HG02943 (cell line): ENCODE data around the gene SAMD3.
"Not testable (repeated sequence)": the region's sequence is repeated elsewhere in the genome, so short reads cannot be mapped to it uniquely, and the experiment has no call there.

Source experiments
- ATAC-seq: cut with Tn5 transposase; IDR thresholded peaks from one replicate; pipeline ENCODE4 v1.9.1; 2021; ENCODE audit warnings: mild to moderate bottlenecking, low read depth, moderate library complexity; ENCODE audit not compliant: unreplicated experiment

SAMD3 gene, protein sequence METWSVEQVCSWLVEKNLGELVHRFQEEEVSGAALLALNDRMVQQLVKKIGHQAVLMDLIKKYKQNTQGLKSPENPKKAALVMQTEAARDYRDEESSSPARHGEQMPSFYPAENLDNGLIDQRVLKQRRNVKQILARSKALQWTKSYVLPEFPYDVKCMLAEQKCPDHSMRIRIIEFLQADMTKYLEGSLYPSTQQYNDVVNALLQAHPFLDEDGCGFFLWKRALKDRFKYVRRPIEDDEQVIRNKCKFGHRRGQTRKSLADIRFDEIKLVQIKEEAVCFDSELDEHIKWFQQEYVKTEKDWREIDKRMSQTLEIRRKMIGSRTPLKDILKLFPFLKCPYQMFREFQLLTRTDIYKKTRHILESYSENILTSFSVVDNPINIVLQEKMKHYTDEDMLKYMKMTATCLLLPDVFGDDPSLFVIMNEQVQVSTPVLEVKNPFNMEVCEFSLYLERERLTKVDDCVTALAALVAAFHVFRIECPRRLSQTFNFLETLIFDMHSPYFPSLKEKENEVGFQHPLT

DNA sequence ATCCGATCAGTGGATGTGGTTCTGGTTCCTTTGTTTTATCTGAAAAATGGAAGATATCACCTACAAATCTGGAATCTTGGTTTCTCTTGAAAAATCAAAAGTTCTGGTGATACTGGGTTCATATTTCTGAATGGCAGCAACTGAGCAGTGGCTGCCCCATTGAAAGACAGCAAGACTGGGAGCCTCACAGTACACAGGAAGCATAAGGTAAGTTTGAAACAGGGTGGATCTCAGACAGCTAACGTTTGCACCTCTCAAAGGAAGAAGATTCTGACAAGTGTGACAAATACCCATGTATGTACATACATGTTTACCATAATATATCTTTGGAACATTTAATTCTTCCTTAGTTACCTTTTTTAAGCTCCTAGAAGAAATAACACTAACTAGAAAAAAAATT lies at the start of gene SAMD3:
Gene SAMD3, minus strand, starts transcription at position 177 of the 400 bp plus-strand sequence. CDS start 7,678 bp downstream, outside the sequence.
- ATAC-seq: no peak

DNA sequence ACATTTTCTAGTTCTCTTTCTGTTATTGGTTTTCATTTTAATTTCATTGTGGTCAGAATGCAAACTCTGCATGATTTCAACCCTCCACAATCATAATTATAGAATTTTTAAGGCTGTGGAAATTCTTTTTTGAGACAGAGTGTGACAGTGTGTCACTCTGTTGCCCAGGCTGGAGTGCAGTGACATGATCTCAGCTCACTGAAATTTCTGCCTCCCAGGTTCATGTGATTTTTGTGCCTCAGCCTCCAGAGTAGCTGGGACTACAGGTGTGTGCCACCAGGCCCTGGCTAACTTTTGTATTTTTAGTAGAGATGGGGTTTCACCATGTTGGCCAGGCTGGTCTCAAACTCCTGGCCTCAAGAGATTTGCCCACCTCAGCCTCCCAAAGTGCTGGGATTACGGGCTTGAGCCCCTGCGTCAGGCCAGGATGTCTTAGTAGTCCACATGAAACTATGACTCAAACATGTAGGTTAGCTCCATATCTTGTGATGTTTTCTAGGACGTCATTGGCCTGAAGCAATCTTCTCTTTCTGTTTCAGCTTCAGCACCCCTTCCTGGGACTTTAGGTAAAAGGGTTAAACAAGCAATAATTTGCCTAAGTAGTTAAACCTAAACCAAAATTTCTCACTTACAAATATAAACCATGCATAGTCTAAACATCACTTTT lies 47.4 kb upstream of the SAMD3 start:
- peak; percentile 78 for ATAC-seq

DNA sequence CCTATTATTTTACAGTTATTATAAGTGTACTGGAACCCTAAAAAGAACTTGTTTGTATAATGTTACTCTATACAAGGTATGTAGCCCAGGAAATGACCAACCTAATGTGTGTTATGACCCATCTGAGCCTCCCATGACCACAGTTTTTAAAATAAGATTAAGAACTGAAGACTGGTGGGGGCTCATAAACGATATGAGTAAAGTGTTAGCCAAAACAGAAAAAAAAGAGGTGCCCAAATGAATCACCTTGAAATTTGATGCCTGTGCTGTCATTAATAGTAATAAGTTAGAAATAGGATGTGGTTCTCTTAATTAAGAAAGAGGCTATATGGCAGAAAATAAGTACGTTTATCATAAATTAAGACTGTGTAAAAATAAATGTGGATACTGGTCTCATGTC lies 42.8 kb upstream of the SAMD3 start:
- ATAC-seq: not testable (repeated sequence)

DNA sequence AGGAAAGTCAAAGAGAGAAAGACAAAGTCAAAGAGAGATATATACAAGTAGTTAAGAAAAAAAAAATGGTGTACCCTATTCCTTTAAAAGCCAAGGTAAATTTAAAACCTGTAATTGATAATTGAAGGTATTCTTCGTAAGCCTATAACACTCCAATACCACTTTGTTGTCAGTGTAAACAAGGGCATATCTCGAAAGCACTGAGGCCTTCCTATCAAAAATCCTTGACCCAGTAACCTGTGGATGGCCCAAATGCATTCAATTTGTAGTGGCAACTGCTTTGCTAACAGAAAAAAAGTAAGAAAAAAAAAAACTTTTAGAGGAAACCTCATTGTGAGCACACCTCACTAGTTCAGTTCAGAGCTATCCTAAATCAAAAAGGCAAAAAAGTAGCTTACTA lies 39.3 kb upstream of the SAMD3 start:
- ATAC-seq: no peak

DNA sequence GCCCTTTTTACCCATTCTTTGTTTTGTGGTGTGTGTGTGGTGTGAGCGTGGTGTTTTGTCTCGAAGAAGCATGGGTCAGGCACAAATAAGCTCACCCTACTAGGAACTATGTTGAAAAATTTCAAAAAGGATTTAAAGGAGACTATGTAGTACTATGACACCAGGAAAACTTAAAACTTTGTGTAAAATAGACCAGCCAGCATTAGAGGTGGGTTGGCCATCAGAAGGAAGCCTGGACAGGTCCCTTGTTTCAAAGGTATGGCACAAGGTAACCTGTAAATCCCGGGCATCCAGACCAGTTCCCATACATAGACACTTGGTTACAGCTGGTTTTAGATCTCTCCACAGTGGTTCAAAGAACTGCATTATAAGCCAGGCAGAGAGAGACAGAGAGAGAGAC lies 38.8 kb upstream of the SAMD3 start:
- not testable (repeated sequence) for ATAC-seq

DNA sequence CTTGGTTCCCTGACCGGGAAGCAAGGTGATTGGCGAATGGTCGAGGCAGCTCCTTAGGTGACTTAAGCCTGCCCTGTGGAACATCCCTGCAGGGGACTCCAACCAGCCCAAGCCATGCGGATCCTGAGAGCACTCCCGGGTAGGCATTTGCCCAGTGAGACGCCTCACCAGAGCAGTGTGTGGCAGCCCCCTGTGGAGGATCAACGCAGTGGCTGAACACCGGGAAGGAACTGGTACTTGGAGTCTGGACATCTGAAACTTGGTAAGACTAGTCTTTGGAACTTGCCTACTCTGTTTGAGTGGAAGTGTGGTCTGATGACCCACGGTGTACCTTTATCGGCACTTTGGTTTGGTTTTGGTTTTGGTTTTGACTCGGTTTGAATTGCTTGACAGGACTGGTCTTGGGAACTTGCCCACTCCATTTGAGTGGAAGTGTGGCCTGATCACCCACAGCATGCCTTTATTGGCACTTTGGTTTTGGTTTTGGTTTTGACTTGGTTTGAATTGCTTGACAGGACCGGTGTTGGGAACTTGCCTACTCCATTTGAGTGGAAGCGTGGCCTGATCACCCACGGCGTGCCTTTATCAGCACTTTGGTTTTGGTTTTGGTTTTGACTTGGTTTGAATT lies 38.0 kb upstream of the SAMD3 start:
- peak; percentile 47 for ATAC-seq

DNA sequence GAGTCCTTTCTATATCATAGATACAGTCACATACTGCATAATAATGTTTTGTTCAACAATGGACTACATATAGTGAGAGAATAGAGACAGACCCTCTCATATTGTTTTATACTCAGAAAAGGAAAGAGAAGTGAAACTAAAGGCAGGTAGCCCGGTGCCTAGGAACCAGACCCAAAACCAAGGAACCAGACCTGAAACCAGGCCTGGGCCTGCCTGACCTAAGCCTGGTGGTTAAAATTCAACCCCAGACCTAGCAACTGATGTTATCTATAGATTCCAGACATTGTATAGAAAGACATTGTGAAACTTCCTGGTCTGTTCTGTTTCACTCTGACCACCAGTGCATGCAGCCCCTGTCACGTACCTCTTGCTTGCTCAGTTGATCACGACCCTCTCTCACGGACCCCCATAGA lies 37.3 kb upstream of the SAMD3 start:
- ATAC-seq: peak; percentile 57

DNA sequence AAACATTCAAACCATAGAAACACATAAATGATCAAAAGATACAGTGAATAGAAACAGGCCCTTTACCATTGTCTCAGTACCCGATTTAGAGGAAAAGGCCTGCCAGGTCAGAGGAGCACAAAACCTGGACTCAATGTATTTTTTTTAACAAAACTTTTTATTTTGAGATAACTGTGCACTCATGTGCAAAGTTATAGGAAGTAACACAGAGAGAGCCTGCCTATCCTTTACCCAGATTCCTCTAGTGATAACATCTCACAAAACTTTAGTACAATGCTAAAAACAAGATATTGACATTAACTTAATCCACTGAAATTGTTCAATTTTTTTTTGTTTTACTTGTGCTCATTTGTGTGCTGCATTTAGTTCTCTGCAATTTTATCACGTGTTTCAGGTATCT lies 36.8 kb upstream of the SAMD3 start:
- peak; percentile 34 for ATAC-seq

DNA sequence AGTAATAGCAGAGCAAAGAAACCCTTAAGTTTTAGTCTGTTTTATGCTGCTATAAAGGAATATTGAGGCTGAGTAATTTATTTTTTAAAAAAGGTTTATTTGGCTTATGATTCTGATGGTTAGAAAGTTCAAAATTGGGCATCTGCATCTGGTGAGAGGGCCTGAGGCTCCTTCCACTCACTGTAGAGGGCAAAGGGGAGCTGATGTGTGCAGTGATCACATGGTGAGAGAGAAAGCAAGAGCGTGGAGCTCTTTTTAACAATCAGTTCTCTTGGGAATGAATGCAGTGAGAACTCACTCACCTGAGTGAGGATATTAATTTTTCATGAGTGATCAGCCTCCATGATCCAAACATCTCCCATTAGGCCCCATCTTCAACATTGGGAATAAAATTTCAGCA lies 36.4 kb upstream of the SAMD3 start:
- ATAC-seq: no peak

DNA sequence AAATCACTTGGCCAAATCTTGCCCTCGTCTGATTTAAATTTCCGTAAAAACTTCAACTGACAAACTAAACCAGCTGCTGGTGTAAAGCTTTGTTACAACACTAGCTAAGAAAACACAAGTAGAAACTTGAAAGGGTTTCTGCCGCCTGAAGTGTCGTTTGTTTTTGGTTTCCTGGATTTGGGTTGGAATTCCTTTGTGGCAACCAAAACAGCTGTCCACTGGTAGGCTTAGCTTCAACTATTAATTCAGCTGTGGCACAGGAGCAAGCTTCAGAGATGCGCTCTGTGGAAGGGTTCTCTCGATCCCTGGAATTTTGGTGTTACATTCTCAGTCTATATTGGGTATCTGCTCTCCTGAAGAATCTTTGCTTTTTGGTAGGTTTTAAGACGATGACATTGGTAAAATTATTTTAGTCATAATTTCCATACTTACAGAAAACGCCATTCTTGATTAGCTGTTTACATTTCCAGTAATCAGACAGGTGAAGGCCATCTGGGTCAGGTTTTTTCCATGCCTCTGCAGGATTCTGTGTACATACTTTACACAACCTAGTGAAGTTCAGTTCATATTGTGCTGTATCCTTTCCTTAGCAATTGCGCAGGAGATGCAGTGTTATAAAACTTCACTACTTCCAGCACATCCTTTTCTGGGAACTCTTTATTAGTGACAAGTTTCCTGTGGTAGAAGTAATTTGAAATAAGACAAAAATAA lies 29.9 kb upstream of the SAMD3 start:
- ATAC-seq: no peak

DNA sequence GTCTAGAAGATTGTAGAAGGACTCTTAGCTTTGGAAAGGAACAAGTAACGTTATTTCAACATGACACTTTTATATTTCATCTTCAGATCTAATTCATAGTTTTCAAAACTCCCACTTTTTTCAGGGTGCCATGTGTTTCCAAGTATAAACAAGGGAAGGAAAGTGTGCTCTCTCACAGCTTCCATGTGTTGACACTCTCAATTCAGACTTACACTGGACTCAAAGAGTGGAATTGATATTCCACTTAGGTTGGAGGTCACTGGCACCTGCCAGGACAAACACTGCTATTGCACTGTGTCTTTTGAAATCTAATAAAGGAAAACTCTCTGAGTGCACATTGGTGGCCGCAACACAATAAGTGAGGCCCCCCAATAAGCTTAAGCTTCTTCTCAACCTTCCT lies 22.5 kb upstream of the SAMD3 start:
- no peak for ATAC-seq

DNA sequence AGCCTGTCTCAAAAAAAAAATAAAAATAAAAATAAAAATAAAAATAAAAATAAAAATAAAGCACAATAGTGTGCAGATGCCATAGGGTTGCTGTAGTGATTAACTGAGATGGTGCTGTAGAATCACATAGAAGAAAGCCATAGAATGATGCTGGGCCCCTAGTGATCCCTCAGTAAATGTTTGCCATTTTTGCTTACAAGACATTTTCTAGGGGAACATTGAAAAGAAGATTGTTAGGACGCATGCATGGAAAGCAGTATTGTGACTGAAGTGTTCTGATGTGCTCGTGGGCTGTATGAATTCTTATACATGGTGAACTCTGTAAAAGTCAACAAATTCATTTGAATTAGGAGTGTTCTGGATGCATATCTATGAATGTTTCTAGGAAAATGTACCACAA lies 22.0 kb upstream of the SAMD3 start:
- no peak for ATAC-seq

DNA sequence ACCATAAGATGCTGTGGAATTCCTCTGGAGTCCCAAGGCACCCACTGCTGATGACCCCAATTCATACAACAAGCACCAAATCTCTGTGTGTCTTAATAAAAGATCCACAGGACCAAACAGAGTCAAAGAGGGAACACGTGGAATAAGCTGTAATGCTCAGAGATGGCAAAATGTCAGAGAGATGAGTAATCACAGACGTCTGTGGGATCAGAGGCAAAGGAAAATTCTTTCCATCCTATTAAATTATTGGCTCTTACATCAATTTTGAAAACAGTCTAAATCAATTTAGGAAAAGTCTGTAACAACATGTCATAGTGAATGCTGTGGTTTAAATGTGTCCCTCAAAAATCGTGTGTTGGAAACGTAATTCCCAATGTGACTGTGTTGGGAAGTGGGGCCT lies 17.5 kb upstream of the SAMD3 start:
- ATAC-seq: no peak

DNA sequence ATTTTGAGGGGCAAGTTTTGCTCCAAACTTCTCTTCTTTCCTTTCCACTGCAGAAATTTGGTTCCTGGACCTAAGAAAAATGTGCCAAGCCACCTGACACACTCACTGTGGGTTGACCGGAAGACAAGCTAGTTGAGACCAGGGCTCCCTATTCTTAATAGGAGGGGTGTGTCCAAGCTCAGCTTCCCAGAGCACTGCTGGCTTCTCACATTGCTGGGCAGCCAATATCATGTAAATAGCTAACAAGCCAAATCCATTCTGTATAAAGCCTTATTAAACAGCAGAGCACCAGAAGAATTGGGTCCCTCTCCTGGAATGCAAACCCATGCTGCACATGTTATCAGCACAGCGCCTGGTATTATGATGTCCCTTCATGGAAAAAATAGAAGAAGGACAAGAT lies 17.0 kb upstream of the SAMD3 start:
- no peak for ATAC-seq

DNA sequence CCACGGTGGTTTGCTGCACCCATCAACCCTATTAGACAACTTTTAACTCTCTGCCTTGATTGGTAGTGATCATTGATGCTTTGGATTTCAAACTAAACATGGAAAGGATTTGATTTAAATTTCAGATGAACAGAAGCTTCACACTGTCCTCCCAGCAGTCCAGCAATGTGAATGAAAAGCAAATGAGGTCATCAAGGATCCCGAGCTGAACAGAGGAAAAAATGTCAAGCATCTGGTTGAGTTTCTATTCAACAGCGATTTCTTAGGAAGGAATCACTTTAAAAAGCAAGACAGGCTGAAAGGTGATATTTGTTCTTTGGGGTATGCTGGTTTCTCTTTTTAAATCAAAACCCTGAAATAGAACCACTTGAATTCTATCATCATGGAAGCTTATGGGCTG lies 10.6 kb upstream of the SAMD3 start:
- no peak for ATAC-seq

DNA sequence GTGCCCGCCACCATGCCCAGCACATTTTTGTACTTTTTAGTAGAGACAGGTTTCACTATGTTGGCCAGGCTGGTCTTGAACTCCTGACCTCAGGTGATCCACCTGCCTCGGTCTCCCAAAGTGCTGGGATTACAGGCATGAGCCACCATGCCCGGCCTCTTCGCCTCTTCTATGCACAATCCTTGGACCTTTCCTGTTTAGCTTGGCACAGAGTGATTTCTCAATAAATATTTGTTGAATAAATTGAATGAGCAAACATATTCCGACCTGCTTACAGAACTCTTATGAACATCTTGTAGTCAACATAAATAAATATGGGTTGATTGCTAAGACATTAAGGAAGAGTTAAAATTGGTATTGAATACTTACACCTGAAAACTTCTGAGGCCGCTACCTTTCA lies 7.8 kb upstream of the SAMD3 start:
- ATAC-seq: not testable (repeated sequence)

DNA sequence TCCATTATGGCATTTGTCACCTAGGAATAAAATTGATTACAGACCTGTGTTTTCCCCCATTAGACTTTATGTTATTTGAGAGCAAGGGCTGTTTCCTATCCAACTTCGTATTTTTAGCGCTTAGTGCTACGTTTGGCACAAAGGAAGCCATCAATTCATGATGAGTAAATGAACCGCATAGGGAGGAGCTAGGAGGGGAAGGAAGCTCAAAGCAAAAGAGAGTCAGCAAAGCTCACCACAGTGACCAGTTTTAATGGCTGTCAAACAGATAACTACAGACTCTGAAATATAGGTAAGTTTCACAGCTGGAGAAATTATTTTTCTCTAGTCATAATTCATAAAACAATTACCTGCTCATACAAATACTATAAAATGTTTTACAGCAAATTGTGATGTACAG lies 6.9 kb upstream of the SAMD3 start:
- ATAC-seq: no peak

DNA sequence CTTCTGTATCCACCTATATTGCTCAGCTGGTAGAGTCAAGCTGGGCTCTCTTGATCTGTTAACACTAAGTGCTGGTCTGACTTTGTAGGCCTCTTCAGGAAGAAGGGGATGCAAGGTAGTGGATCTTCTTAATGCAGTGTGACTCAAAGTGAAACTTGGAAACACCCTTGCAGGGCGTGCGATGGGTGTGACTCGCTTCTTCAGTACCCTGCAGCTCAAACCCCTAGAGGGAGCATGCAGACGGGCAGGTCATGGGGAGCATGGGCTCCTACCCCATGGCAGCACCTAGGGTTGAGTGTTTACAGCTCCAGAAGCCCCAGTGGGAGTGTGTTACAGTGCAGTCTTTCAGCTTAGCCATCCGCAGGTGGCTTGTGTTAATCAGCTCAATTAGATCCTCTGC lies 757 bp upstream of the SAMD3 start:
- ATAC-seq: peak; percentile 80

DNA sequence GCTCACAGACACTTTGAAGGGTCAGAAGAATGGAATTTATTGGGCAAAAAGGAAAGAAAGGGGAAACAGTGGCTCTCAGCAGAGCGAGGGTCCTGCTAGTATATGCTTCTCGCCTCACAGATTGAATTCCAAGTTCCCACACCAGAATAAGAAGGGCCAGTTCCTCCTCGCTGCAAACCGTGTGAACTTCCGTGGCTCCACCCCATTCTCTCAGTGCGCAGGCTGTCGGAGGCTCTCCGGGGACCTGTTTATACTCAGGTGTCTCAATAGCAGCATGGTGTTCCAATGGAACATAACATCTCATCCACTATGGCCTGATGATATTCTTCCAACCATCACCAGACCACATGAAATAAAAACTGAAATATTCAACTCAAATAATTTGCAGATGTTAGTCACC lies 4.6 kb downstream of the SAMD3 start:
- no peak for ATAC-seq

DNA sequence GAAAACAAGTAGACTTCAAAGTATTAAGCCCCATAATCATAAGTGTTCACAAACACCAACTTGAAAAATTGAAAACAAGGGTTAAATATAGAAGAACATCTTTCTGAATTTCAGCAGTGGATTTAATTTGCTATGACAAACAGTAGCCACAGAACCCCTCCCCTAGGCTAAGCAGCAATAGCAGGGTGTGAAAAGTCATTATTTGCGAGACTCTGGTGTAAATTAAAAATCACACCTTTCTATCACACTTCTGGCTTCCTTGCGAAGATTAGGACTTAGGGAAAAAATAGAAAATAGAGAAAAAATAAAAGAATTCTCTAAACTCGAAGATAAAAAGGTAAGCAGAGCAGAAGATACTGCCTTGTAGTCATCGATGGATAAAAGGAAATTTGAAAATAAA lies 6.1 kb downstream of the SAMD3 start:
- no peak for ATAC-seq

DNA sequence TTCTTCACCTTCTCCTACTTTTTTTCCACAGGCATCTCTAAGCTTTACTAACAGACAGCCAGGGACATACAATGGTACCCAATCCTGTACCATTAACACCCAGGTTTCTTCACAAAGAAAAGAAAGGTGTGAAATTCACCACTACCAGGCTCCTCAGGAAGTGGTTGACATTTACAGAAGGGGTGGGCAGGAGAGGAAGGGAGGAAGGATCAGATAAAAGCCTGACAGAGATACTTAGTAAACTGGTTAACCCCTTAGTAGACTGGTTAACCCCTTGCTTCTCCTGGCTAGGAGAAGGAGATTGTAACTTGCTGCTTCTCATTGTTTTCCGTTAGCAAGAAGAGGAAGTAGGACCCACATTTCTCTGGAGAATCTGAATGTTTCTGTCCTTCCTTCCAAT lies 7.2 kb downstream of the SAMD3 start:
- no peak for ATAC-seq
